ENCODE measurements around the gene LMAN2. TPM values are rescaled to one million over a fixed set of nuclear protein-coding genes. Genes with fewer than 3 reads are reported as not detected.
A peak's percentile ranks its signal among the peaks of the same experiment; 100 is the strongest.

Gene LMAN2
- total RNA-seq: 252 and 266 TPM in 2 replicates

GRCh38 chr5:177351392-177352329, at the start of gene LMAN2:
Gene LMAN2, minus strand, starts transcription at chr5:177351668. Its CDS starts 21 bp downstream, at chr5:177351647.
- H3K4me3 ChIP-seq (ENCODE audit: low read depth, low read length): peak within 1 kb of the TSS; percentile 74

GRCh38 chr5:177399997-177400868, 48.8 kb upstream of the LMAN2 start, which contains the start of gene PFN3:
Gene PFN3, minus strand, starts transcription at chr5:177400661. Its CDS starts 85 bp downstream, at chr5:177400576.
- no peak for DNase-seq (ENCODE audit: low read depth)
- no peak for TF ChIP-seq CTCF (conservative IDR thresholded peaks at IDR 0.05; ENCODE audit: low read depth, low read length)
- H3K4me3 ChIP-seq (ENCODE audit: low read depth, low read length): no peak within 1 kb of the TSS

More at GRCh38 chr5:177351392-177352329, at the start of gene LMAN2:
- peak; percentile 66 for DNase-seq (ENCODE audit: low read depth)
- no peak for TF ChIP-seq CTCF (conservative IDR thresholded peaks at IDR 0.05; ENCODE audit: low read depth, low read length)

DNA sequence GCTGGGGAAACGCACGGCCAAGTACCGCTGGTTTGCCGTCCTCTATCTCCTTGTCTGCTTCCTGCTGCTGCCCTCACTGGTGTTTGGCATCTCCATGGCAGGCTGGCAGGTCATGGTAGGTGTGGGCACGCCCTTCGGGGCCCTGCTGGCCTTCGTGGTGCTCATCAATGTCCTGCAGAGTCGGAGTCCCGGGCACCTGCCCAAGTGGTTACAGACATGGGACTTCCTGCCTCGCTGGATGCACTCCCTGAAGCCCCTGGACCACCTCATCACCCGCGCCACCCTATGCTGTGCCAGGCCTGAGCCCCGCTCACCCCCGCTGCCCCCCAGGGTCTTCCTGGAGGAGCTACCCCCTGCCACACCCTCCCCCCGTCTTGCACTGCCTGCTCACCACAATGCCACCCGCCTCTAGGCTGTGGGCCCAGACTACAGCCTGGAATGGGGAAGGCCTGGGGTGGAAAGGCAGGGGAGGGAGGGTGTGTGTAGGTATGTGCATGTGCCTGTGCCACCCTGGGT, 46.5 kb upstream of the LMAN2 start:
- TF ChIP-seq CTCF (conservative IDR thresholded peaks at IDR 0.05; ENCODE audit: low read depth, low read length): no peak

GRCh38 chr5:177396807-177397206, 45.3 kb upstream of the LMAN2 start:
- DNase-seq (ENCODE audit: low read depth): no peak
- no peak for TF ChIP-seq CTCF (conservative IDR thresholded peaks at IDR 0.05; ENCODE audit: low read depth, low read length)
- H3K4me3 ChIP-seq (ENCODE audit: low read depth, low read length): no peak overlapping the region

More for the DNA sequence above, 46.5 kb upstream of the LMAN2 start:
- H3K4me3 ChIP-seq (ENCODE audit: low read depth, low read length): no peak overlapping the region
- no peak for DNase-seq (ENCODE audit: low read depth)

DNA sequence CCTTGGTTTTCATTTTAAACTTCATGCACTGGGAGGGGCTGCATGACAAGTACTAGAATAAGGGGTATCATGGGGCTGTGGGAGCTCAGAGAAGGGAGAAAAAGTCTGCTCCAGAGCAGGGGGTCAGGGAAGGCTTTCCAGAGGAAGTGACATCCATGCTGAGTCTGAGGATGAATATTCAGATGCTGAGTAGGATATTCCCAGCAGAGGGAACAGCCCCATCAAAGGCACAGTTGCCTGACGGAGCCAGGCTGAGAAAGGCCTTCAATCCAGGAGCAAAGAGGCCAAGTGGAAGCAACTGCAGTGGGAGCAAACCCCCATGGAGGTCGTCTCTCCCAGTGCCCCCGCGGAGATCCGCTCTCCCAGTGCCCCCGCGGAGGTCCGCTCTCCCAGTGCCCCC, 44.6 kb upstream of the LMAN2 start:
- H3K4me3 ChIP-seq (ENCODE audit: low read depth, low read length): no peak overlapping the region
- no peak for DNase-seq (ENCODE audit: low read depth)
- no peak for TF ChIP-seq CTCF (conservative IDR thresholded peaks at IDR 0.05; ENCODE audit: low read depth, low read length)

DNA sequence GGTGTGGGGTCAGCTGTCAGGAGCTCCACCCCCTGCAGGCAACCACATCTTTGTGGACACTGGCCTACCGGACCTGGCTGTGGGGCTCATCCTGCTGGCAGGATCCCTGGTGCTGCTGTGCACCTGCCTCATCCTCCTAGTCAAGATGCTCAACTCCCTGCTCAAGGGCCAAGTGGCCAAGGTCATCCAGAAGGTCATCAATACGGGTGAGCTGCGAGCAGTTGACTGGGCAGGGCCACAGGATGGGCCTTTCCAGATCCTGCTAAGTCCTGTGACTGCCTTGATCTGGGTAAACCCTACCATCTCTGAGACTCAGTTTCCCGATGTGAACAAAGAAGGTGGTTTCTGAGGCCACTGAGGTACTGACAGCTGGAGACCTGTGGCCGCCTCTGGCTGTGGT, 42.5 kb upstream of the LMAN2 start:
- H3K4me3 ChIP-seq (ENCODE audit: low read depth, low read length): no peak overlapping the region
- no peak for DNase-seq (ENCODE audit: low read depth)
- no peak for TF ChIP-seq CTCF (conservative IDR thresholded peaks at IDR 0.05; ENCODE audit: low read depth, low read length)

Measured in epithelial cell of proximal tubule (primary cell).